H1 (cell line): ENCODE measurements around the gene ARHGEF28. TPM values are rescaled to one million over a fixed set of nuclear protein-coding genes. Genes with fewer than 3 reads are reported as not detected.

ENCODE experiments used
- ASH2L ChIP-seq: fragments of 200-600, 300-600 bp; sonication (generic); IDR thresholded peaks from one replicate; pipeline ENCODE4 v1.7.1; 2017; ENCODE audit warnings: low read length
- CBX5 ChIP-seq: fragments of 300-800, 300-1000 bp; sonication (generic); IDR thresholded peaks from 2 replicates; pipeline ENCODE4 v1.7.1; 2016; ENCODE audit warnings: antibody characterized with exemption, low read length, low read depth
- GTF2F1 ChIP-seq: IDR thresholded peaks from 2 replicates; pipeline ENCODE4 v1.6.1; 2012; ENCODE audit warnings: low read depth, low read length, improper control_type of control experiment, borderline replicate concordance
- HDAC2 ChIP-seq, 2 experiments: fragments of 300-600 bp in 1 of 2; sonication (generic) in 1 of 2; IDR thresholded peaks; 2 replicates each; pipeline ENCODE4 v1.6.1; 2011 to 2012; ENCODE audit warnings: low read depth in 2 of 2, low read length in 2 of 2, mild to moderate bottlenecking in 2 of 2, moderate library complexity in 2 of 2, borderline replicate concordance in 1 of 2, inconsistent platforms in 1 of 2
- JUN ChIP-seq: IDR thresholded peaks from 2 replicates; pipeline ENCODE4 v1.6.1; 2011; ENCODE audit warnings: low read depth, mild to moderate bottlenecking, improper control_type of control experiment, low read length
- RNF2 ChIP-seq: fragments of 200-900, 300-1000 bp; sonication (generic); IDR thresholded peaks from 2 replicates; pipeline ENCODE4 v1.7.1; 2016; ENCODE audit warnings: borderline replicate concordance, low read depth, mild to moderate bottlenecking, antibody characterized with exemption, low read length; ENCODE audit not compliant: poor library complexity, severe bottlenecking; ENCODE audit errors: missing control alignments
- RXRA ChIP-seq: IDR thresholded peaks from 2 replicates; pipeline ENCODE4 v1.6.1; 2011; ENCODE audit warnings: low read depth, mild to moderate bottlenecking, low read length, moderate library complexity; ENCODE audit not compliant: insufficient read depth
- TAF7 ChIP-seq: optimal IDR thresholded peaks from 2 replicates; pipeline ENCODE3; 2011; ENCODE audit warnings: low read depth, mild to moderate bottlenecking, inconsistent platforms, low read length, moderate library complexity, borderline replicate concordance
- polyA plus RNA-seq, 7 experiments: library from polyadenylated mRNA; depleted of rRNA in 3 of 7; stranded (reverse) in 5 of 7; unstranded in 2 of 7; fragments of >200 nt in 5 of 7; fragments of 200-250 nt in 2 of 7; gene quantifications; 1 replicate in 5 of 7; 2 replicates in 1 of 7; 4 replicates in 1 of 7; pipeline versions ENCODE4 v1.2.1 to v1.2.3, GENCODE V29; 2011 to 2013; ENCODE audit warnings: missing spikeins in 2 of 7, mixed read lengths in 2 of 7
- total RNA-seq: library from RNA; stranded (reverse); fragmentation: NEBNext Ultra II Directional; extraction: Animal tissue kit (Norgen Biotek cat#: 25700); gene quantifications from 2 replicates; pipeline ENCODE4 v1.2.1, GENCODE V29; 2021
- TF ChIP-seq, protein P1 (sequence below): IDR thresholded peaks from 2 replicates; pipeline ENCODE4 v1.6.1; 2012; ENCODE audit warnings: low read length, inconsistent platforms
- TF ChIP-seq, protein P2 (sequence below): IDR thresholded peaks from 2 replicates; pipeline ENCODE4 v1.6.1; 2011; ENCODE audit warnings: low read depth, mild to moderate bottlenecking, low read length; ENCODE audit not compliant: insufficient read depth

The ARHGEF28 gene
- total and polyA plus RNA-seq, 2 of the 8 experiments (the other 6 are each of a cell fraction or from before 2014, with no cell fraction given): 0.33 to 1.0 TPM

DNA sequence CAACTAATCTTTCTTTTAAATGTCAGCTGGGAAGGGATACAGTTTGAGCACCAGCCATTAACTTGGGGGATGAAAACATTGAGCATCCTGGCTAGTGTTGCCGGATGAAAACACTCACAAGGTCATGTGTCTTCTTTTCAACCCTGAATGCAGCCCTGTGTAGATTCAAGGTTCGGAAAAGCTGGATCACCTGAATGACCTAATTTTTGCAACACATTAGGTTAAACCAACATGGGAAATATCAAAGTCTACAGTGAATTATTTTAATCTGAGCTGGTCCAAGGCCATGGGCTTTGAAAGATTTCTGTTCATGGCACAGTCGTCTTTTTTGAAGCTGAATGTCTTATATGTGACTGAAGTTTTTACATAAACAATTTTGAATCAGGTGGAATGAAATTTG is 281.2 kb downstream of the ARHGEF28 start (continued):
- TF ChIP-seq, protein P1, sequence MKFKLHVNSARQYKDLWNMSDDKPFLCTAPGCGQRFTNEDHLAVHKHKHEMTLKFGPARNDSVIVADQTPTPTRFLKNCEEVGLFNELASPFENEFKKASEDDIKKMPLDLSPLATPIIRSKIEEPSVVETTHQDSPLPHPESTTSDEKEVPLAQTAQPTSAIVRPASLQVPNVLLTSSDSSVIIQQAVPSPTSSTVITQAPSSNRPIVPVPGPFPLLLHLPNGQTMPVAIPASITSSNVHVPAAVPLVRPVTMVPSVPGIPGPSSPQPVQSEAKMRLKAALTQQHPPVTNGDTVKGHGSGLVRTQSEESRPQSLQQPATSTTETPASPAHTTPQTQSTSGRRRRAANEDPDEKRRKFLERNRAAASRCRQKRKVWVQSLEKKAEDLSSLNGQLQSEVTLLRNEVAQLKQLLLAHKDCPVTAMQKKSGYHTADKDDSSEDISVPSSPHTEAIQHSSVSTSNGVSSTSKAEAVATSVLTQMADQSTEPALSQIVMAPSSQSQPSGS: no peak
- TF ChIP-seq HDAC2 (IDR thresholded peaks at IDR 0.05; ENCODE audit: borderline replicate concordance in 1 of 2, low read depth in 2 of 2, low read length in 2 of 2) (no peak), CBX5 (no peak), JUN (no peak), GTF2F1 (no peak), RNF2 (no peak), TAF7 (no peak), ASH2L (no peak), RXRA (no peak)
- TF ChIP-seq, protein P2, sequence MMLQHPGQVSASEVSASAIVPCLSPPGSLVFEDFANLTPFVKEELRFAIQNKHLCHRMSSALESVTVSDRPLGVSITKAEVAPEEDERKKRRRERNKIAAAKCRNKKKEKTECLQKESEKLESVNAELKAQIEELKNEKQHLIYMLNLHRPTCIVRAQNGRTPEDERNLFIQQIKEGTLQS: no peak
